ENCODE measurements around the gene TENM3. TPM values are rescaled to one million over a fixed set of nuclear protein-coding genes. Genes with fewer than 3 reads are reported as not detected.

TENM3 gene
- total RNA-seq, 1 donor from 2014 or later, result 106 TPM

- no peak overlapping the region for H3K27ac Mint-ChIP-seq
- TF ChIP-seq CTCF (IDR thresholded peaks at IDR 0.05; ENCODE audit: unreplicated experiment), result no peak
- no peaks in the 10 kb centered on the region for H3K9me3 Mint-ChIP-seq
- H3K27me3 Mint-ChIP-seq (ENCODE audit: low read depth), result no peaks in the 10 kb centered on the region
- H3K36me3 Mint-ChIP-seq, result no peaks in the 10 kb centered on the region
- no peak for DNase-seq (ENCODE audit: low spot score in 2 of 2, unreplicated experiment in 2 of 2)
- H3K4me3 Mint-ChIP-seq, result no peak overlapping the region
- peaks cover 12% of the 10 kb centered on the region for H3K4me1 Mint-ChIP-seq
Observed at GRCh38 chr4:182822554-182822953, 579.4 kb downstream of the TENM3 start.

- no peak overlapping the region for H3K4me3 Mint-ChIP-seq
- H3K9me3 Mint-ChIP-seq, result no peaks in the 10 kb centered on the region
- no peaks in the 10 kb centered on the region for H3K27me3 Mint-ChIP-seq (ENCODE audit: low read depth)
- H3K4me1 Mint-ChIP-seq, result peaks cover 22% of the 10 kb centered on the region
- no peak overlapping the region for H3K27ac Mint-ChIP-seq
- no peak for TF ChIP-seq CTCF (IDR thresholded peaks at IDR 0.05; ENCODE audit: unreplicated experiment)
- H3K36me3 Mint-ChIP-seq, result no peaks in the 10 kb centered on the region
- DNase-seq (ENCODE audit: low spot score in 2 of 2, unreplicated experiment in 2 of 2), result no peak
Observed at GRCh38 chr4:182823576-182823975, 580.4 kb downstream of the TENM3 start.

- H3K27me3 Mint-ChIP-seq (ENCODE audit: low read depth), result peaks cover 3% of the 10 kb centered on the region
- DNase-seq (ENCODE audit: low spot score in 2 of 2, unreplicated experiment in 2 of 2), result no peak
- peaks cover 27% of the 10 kb centered on the region for H3K4me1 Mint-ChIP-seq
- no peaks in the 10 kb centered on the region for H3K9me3 Mint-ChIP-seq
- H3K27ac Mint-ChIP-seq, result no peak overlapping the region
- H3K4me3 Mint-ChIP-seq, result no peak overlapping the region
- H3K36me3 Mint-ChIP-seq, result no peaks in the 10 kb centered on the region
- TF ChIP-seq CTCF (IDR thresholded peaks at IDR 0.05; ENCODE audit: unreplicated experiment), result no peak
Observed at GRCh38 chr4:182825003-182825402, 581.8 kb downstream of the TENM3 start.

GRCh38 chr4:182825786-182826185 is 582.6 kb downstream of the TENM3 start:
- DNase-seq (ENCODE audit: low spot score in 2 of 2, unreplicated experiment in 2 of 2), result no peak
- no peak for TF ChIP-seq CTCF (IDR thresholded peaks at IDR 0.05; ENCODE audit: unreplicated experiment)
- Mint-ChIP-seq H3K36me3 (no peaks in the 10 kb centered on the region), H3K27me3 (ENCODE audit: low read depth) (peaks cover 8% of the 10 kb centered on the region), H3K4me1 (peaks cover 28% of the 10 kb centered on the region), H3K9me3 (no peaks in the 10 kb centered on the region), H3K4me3 (no peak overlapping the region), H3K27ac (no peak overlapping the region)

GRCh38 chr4:182826391-182826790 is 583.2 kb downstream of the TENM3 start:
- Mint-ChIP-seq H3K4me1 (peaks cover 28% of the 10 kb centered on the region), H3K9me3 (no peaks in the 10 kb centered on the region), H3K4me3 (no peak overlapping the region), H3K36me3 (no peaks in the 10 kb centered on the region), H3K27ac (peak overlapping the region; percentile 50), H3K27me3 (ENCODE audit: low read depth) (peaks cover 14% of the 10 kb centered on the region)
- no peak for TF ChIP-seq CTCF (IDR thresholded peaks at IDR 0.05; ENCODE audit: unreplicated experiment)
- no peak for DNase-seq (ENCODE audit: low spot score in 2 of 2, unreplicated experiment in 2 of 2)

- peaks cover 28% of the 10 kb centered on the region for H3K4me1 Mint-ChIP-seq
- no peak for TF ChIP-seq CTCF (IDR thresholded peaks at IDR 0.05; ENCODE audit: unreplicated experiment)
- peaks cover 14% of the 10 kb centered on the region for H3K27me3 Mint-ChIP-seq (ENCODE audit: low read depth)
- H3K9me3 Mint-ChIP-seq, result no peaks in the 10 kb centered on the region
- no peaks in the 10 kb centered on the region for H3K36me3 Mint-ChIP-seq
- H3K27ac Mint-ChIP-seq, result no peak overlapping the region
- no peak for DNase-seq (ENCODE audit: low spot score in 2 of 2, unreplicated experiment in 2 of 2)
- no peak overlapping the region for H3K4me3 Mint-ChIP-seq
Observed at GRCh38 chr4:182827166-182827565, 584.0 kb downstream of the TENM3 start.

Data from mesothelial cell of epicardium (in vitro differentiated cells).